Liver (tissue), 3 donors: ENCODE data around the gene ARID3A.

ENCODE experiments used
- GABPA ChIP-seq, 2 donors: IDR thresholded peaks in 1 of 2; conservative IDR thresholded peaks in 1 of 2; 2 replicates each; pipeline ENCODE4 v1.6.1; 2016; ENCODE audit warnings: antibody characterized with exemption in 2 of 2, mild to moderate bottlenecking in 1 of 2, moderate library complexity in 1 of 2
- MAX ChIP-seq: IDR thresholded peaks from 2 replicates; pipeline ENCODE4 v1.6.1; 2016; ENCODE audit warnings: antibody characterized with exemption
- RAD21 ChIP-seq, 2 donors: IDR thresholded peaks; 2 replicates each; pipeline ENCODE4 v1.6.1; 2016; ENCODE audit warnings: antibody characterized with exemption in 2 of 2, mild to moderate bottlenecking in 2 of 2
- REST ChIP-seq: IDR thresholded peaks from 2 replicates; pipeline ENCODE4 v1.6.1; 2016; ENCODE audit warnings: antibody characterized with exemption, mild to moderate bottlenecking
- RXRA ChIP-seq, 2 donors: IDR thresholded peaks; 2 replicates each; pipeline ENCODE4 v1.6.1; 2017 to 2018; ENCODE audit warnings: antibody characterized with exemption in 2 of 2, mild to moderate bottlenecking in 1 of 2
- SP1 ChIP-seq: IDR thresholded peaks from 2 replicates; pipeline ENCODE4 v1.6.1; 2018; ENCODE audit warnings: antibody characterized with exemption, mild to moderate bottlenecking
- TAF1 ChIP-seq: conservative IDR thresholded peaks from 2 replicates; pipeline ENCODE4 v1.6.1; 2016; ENCODE audit warnings: antibody characterized with exemption, mild to moderate bottlenecking
- YY1 ChIP-seq: IDR thresholded peaks from 2 replicates; pipeline ENCODE4 v1.6.1; 2016; ENCODE audit warnings: antibody characterized with exemption, mild to moderate bottlenecking
- TF ChIP-seq, protein P1 (sequence below): fragments of 150-350 bp; IDR thresholded peaks from 2 replicates; pipeline ENCODE4 v1.5.1; 2017; ENCODE audit warnings: improper control_type of control experiment, low read depth, low read length; ENCODE audit not compliant: missing input control
- donor health status: healthy.
- donor health status: healthy.

GRCh38 chr19:954672-955494 is 29.0 kb downstream of the ARID3A start:
- TF ChIP-seq, protein P1, sequence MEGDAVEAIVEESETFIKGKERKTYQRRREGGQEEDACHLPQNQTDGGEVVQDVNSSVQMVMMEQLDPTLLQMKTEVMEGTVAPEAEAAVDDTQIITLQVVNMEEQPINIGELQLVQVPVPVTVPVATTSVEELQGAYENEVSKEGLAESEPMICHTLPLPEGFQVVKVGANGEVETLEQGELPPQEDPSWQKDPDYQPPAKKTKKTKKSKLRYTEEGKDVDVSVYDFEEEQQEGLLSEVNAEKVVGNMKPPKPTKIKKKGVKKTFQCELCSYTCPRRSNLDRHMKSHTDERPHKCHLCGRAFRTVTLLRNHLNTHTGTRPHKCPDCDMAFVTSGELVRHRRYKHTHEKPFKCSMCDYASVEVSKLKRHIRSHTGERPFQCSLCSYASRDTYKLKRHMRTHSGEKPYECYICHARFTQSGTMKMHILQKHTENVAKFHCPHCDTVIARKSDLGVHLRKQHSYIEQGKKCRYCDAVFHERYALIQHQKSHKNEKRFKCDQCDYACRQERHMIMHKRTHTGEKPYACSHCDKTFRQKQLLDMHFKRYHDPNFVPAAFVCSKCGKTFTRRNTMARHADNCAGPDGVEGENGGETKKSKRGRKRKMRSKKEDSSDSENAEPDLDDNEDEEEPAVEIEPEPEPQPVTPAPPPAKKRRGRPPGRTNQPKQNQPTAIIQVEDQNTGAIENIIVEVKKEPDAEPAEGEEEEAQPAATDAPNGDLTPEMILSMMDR = no peak
- no peak for TF ChIP-seq SP1
- no peak for TF ChIP-seq YY1
- no peak for TF ChIP-seq TAF1
- TF ChIP-seq MAX = no peak
- no peak for TF ChIP-seq GABPA (IDR thresholded peaks at IDR 0.05 in 1 of 2, conservative IDR thresholded peaks at IDR 0.05 in 1 of 2)
- TF ChIP-seq REST = no peak
- TF ChIP-seq RXRA (IDR thresholded peaks at IDR 0.05) = no peak
- TF ChIP-seq RAD21 (IDR thresholded peaks at IDR 0.05) = no peak
